Suppressor macrophage treated with lipopolysaccharide for 4 hours (primary cell): ENCODE measurements around the gene AFF3.
"Not testable (repeated sequence)": the region's sequence is repeated elsewhere in the genome, so short reads cannot be mapped to it uniquely, and the experiment has no call there.

Experiments used
- DNase-seq: peaks from one replicate; pipeline ENCODE4 v3.0.0-alpha.2; 2020

The AFF3 gene

GRCh38 chr2:100142393-100142792 is at the start of gene AFF3:
TSS of gene AFF3 (minus strand) at chr2:100142590. CDS start at chr2:100104454, 38,136 bp downstream.
- peak; percentile 44 for DNase-seq

- DNase-seq = no peak
Measured at GRCh38 chr2:100189387-100189786, 47.0 kb upstream of the AFF3 start.

- no peak for DNase-seq
Measured at GRCh38 chr2:100188326-100188725, 45.9 kb upstream of the AFF3 start.

GRCh38 chr2:100186126-100186525 is 43.7 kb upstream of the AFF3 start:
- DNase-seq = no peak

GRCh38 chr2:100185516-100185915 is 43.1 kb upstream of the AFF3 start:
- DNase-seq = no peak

- DNase-seq = no peak
Measured at GRCh38 chr2:100185105-100185504, 42.7 kb upstream of the AFF3 start.

- peak; percentile 76 for DNase-seq
Measured at GRCh38 chr2:100184055-100184737, 41.8 kb upstream of the AFF3 start.

- DNase-seq = no peak
Measured at GRCh38 chr2:100182494-100183361, 40.3 kb upstream of the AFF3 start.

- DNase-seq = no peak
Measured at GRCh38 chr2:100180503-100180902, 38.1 kb upstream of the AFF3 start.

- DNase-seq = no peak
Measured at GRCh38 chr2:100179806-100180205, 37.4 kb upstream of the AFF3 start.

GRCh38 chr2:100178864-100179263 is 36.5 kb upstream of the AFF3 start:
- no peak for DNase-seq

GRCh38 chr2:100178085-100178788 is 35.8 kb upstream of the AFF3 start:
- peak; percentile 52 for DNase-seq

GRCh38 chr2:100176925-100177324 is 34.5 kb upstream of the AFF3 start:
- no peak for DNase-seq

GRCh38 chr2:100174026-100174431 is 31.6 kb upstream of the AFF3 start:
- no peak for DNase-seq

- DNase-seq = no peak
Measured at GRCh38 chr2:100166701-100167100, 24.3 kb upstream of the AFF3 start.

GRCh38 chr2:100163605-100164004 is 21.2 kb upstream of the AFF3 start:
- no peak for DNase-seq

- DNase-seq = no peak
Measured at GRCh38 chr2:100161945-100162620, 19.7 kb upstream of the AFF3 start.

- DNase-seq = no peak
Measured at GRCh38 chr2:100160396-100160795, 18.0 kb upstream of the AFF3 start.

GRCh38 chr2:100151832-100152231 is 9.4 kb upstream of the AFF3 start:
- DNase-seq = not testable (repeated sequence)

- no peak for DNase-seq
Measured at GRCh38 chr2:100151310-100151709, 8.9 kb upstream of the AFF3 start.

- no peak for DNase-seq
Measured at GRCh38 chr2:100148883-100149282, 6.5 kb upstream of the AFF3 start.

GRCh38 chr2:100146657-100146960 is 4.2 kb upstream of the AFF3 start:
- DNase-seq = peak; percentile 45
